ENCODE results near the gene KCNJ15.

DNA sequence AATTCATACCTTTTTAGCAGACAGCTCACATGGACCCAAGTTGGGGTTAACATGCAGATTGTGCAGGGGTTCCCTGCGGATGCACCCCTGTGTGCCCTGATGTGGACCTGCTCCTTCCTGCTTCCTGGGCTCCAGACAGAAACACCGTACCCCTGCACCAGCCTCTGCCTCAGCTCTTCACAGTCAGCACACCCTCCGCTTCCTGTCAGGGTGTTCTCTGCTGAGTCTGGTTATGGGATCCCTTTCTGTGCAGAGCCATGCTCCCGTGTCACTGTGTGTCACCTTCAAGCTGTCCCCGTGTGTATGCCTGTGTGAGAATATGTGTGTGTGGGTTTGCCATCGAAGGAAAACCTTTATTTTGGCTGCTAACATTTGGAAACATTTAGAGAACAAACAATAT, 48.7 kb upstream of the KCNJ15 start:
- TF ChIP-seq, protein P1, sequence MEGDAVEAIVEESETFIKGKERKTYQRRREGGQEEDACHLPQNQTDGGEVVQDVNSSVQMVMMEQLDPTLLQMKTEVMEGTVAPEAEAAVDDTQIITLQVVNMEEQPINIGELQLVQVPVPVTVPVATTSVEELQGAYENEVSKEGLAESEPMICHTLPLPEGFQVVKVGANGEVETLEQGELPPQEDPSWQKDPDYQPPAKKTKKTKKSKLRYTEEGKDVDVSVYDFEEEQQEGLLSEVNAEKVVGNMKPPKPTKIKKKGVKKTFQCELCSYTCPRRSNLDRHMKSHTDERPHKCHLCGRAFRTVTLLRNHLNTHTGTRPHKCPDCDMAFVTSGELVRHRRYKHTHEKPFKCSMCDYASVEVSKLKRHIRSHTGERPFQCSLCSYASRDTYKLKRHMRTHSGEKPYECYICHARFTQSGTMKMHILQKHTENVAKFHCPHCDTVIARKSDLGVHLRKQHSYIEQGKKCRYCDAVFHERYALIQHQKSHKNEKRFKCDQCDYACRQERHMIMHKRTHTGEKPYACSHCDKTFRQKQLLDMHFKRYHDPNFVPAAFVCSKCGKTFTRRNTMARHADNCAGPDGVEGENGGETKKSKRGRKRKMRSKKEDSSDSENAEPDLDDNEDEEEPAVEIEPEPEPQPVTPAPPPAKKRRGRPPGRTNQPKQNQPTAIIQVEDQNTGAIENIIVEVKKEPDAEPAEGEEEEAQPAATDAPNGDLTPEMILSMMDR (conservative IDR thresholded peaks at IDR 0.05 in 1 of 2, IDR thresholded peaks at IDR 0.05 in 1 of 2; ENCODE audit: low read depth in 1 of 2, low read length in 2 of 2), result no peak
- no peak for TF ChIP-seq EZH2 (IDR thresholded peaks at IDR 0.05; ENCODE audit: low read length, missing control alignments)
